Endothelial cell of umbilical vein (primary cell): ENCODE measurements around the gene TAPBPL. TPM values are rescaled to one million over a fixed set of nuclear protein-coding genes. Genes with fewer than 3 reads are reported as not detected.

Source experiments
- BruUV-seq: library from RNA; stranded (reverse); fragments of 400-500 nt; replicated peaks from 2 replicates; lab custom pipeline; 2021; lab: Mats Ljungman, UMichigan
- CTCF ChIA-PET: fragments of 300-600, 350-600 bp; sonication (Branson Sonifier 250); formaldehyde crosslinking; loops from one replicate; lab custom pipeline; 2021; ENCODE audit warnings: antibody characterized with exemption, inconsistent platforms; lab: Charles Lee
- POLR2A ChIA-PET: fragments of 300-600, 350-600 bp; sonication (Branson Sonifier 250); formaldehyde crosslinking; loops from one replicate; lab custom pipeline; 2021; ENCODE audit warnings: antibody characterized with exemption, inconsistent platforms; lab: Charles Lee
- DNase-seq: peaks from one replicate; pipeline ENCODE4 v3.0.0-alpha.2; 2011; ENCODE audit warnings: low read depth, low spot score
- FAIRE-seq: peaks from 2 replicates; lab custom pipeline; 2011; peaks lifted over from hg19 to GRCh38; lab: Jason Lieb, UNC
- H2AFZ ChIP-seq: 2 replicates; pipeline ENCODE4 v1.6.0; 2012; ENCODE audit warnings: low read depth, low read length, control low read depth, inconsistent platforms
- H3K27ac ChIP-seq: 2 replicates; pipeline ENCODE4 v1.5.1; 2011; ENCODE audit warnings: low read depth, mild to moderate bottlenecking, control low read depth, low read length, moderate library complexity; ENCODE audit not compliant: insufficient read depth
- H3K27me3 ChIP-seq, 2 experiments: 2 replicates each; pipeline versions ENCODE4 v1.6.0 to v1.6.1; 2011; ENCODE audit warnings: low read length in 2 of 2, mixed read lengths in 1 of 2; ENCODE audit not compliant: control insufficient read depth in 2 of 2, insufficient read depth in 2 of 2
- H3K36me3 ChIP-seq, 2 experiments: 2 replicates in 1 of 2; 3 replicates in 1 of 2; pipeline ENCODE4 v1.5.1; 2011; ENCODE audit warnings: low read length in 2 of 2, mild to moderate bottlenecking in 1 of 2, moderate library complexity in 1 of 2; ENCODE audit not compliant: control insufficient read depth in 2 of 2, insufficient read depth in 2 of 2; ENCODE audit errors: extremely low read depth in 1 of 2
- H3K4me1 ChIP-seq: 3 replicates; pipeline ENCODE4 v1.5.1; 2011; ENCODE audit warnings: mild to moderate bottlenecking, low read length; ENCODE audit not compliant: control insufficient read depth, insufficient read depth; ENCODE audit errors: extremely low read depth
- H3K4me2 ChIP-seq: 2 replicates; pipeline ENCODE4 v1.6.1; 2011; ENCODE audit warnings: low read length, control low read depth, mixed read lengths; ENCODE audit not compliant: insufficient read depth
- H3K4me3 ChIP-seq, 3 experiments: fragments of 200-600 bp in 1 of 3; sonication (generic), shearing (Covaris generic) in 1 of 3; replicated peaks in 1 of 3; 2 replicates each; pipeline ENCODE4 v1.5.1; 2011 to 2016; ENCODE audit warnings: control low read depth in 3 of 3, low read length in 3 of 3, mild to moderate bottlenecking in 2 of 3, inconsistent platforms in 1 of 3, low read depth in 1 of 3, moderate library complexity in 1 of 3; ENCODE audit not compliant: insufficient read depth in 1 of 3
- H3K79me2 ChIP-seq: 2 replicates; pipeline ENCODE4 v1.6.0; 2012; ENCODE audit warnings: low read length, inconsistent platforms; ENCODE audit not compliant: control insufficient read depth, insufficient read depth
- H3K9ac ChIP-seq: replicated peaks from 2 replicates; pipeline ENCODE3; 2011; ENCODE audit warnings: low read length, control low read depth; ENCODE audit not compliant: insufficient read depth; ENCODE audit errors: extremely low read depth
- H3K9me1 ChIP-seq: replicated peaks from 3 replicates; pipeline ENCODE4 v1.6.0; 2011; ENCODE audit warnings: mild to moderate bottlenecking, low read length; ENCODE audit not compliant: control insufficient read depth, insufficient read depth; ENCODE audit errors: extremely low read depth
- H3K9me3 ChIP-seq: replicated peaks from 2 replicates; pipeline ENCODE4 v1.5.1; 2012; ENCODE audit warnings: low read length, inconsistent platforms; ENCODE audit not compliant: control insufficient read depth, insufficient read depth
- H4K20me1 ChIP-seq: replicated peaks from 2 replicates; pipeline ENCODE3; 2011; ENCODE audit warnings: mild to moderate bottlenecking, low read length; ENCODE audit not compliant: control insufficient read depth, insufficient read depth; ENCODE audit errors: extremely low read depth
- CTCF ChIP-seq, 2 donors: IDR thresholded peaks; 1 replicate in 1 of 2; 2 replicates in 1 of 2; pipeline ENCODE4 v1.5.1; 2011; ENCODE audit warnings: low read length in 2 of 2, mild to moderate bottlenecking in 2 of 2, moderate library complexity in 2 of 2, control low read depth in 1 of 2, inconsistent platforms in 1 of 2, low read depth in 1 of 2; ENCODE audit not compliant: insufficient read depth in 1 of 2; ENCODE audit errors: extremely low read depth in 1 of 2
- EZH2 ChIP-seq: IDR thresholded peaks from 2 replicates; pipeline ENCODE4 v1.6.1; 2012; ENCODE audit warnings: borderline replicate concordance, low read depth, mild to moderate bottlenecking, moderate library complexity, low read length, inconsistent platforms; ENCODE audit not compliant: severe bottlenecking
- FOS ChIP-seq: IDR thresholded peaks from 2 replicates; pipeline ENCODE4 v1.6.1; 2011; ENCODE audit warnings: mild to moderate bottlenecking, low read length, moderate library complexity, borderline replicate concordance; ENCODE audit not compliant: insufficient read depth
- GATA2 ChIP-seq: IDR thresholded peaks from 2 replicates; pipeline ENCODE4 v1.7.0; 2011; ENCODE audit warnings: low read depth, mild to moderate bottlenecking, moderate library complexity, mixed read lengths, low read length; ENCODE audit not compliant: insufficient read length, insufficient read depth
- JUN ChIP-seq: IDR thresholded peaks from 2 replicates; pipeline ENCODE4 v1.6.1; 2011; ENCODE audit warnings: borderline replicate concordance, low read depth; ENCODE audit not compliant: insufficient read length, insufficient read depth
- MAX ChIP-seq: IDR thresholded peaks from 2 replicates; pipeline ENCODE4 v1.6.1; 2011; ENCODE audit not compliant: insufficient read depth, insufficient read length
- MYC ChIP-seq: IDR thresholded peaks from one replicate; pipeline ENCODE4 v1.6.1; 2011; ENCODE audit warnings: mild to moderate bottlenecking, low read depth, low read length
- POLR2A ChIP-seq: IDR thresholded peaks from 2 replicates; pipeline ENCODE4 v1.6.1; 2012; ENCODE audit warnings: low read depth, mild to moderate bottlenecking, control low read depth, low read length
- POLR2AphosphoS5 ChIP-seq: IDR thresholded peaks from 2 replicates; pipeline ENCODE4 v1.6.1; 2012; ENCODE audit warnings: low read depth, mild to moderate bottlenecking, control low read depth, low read length, moderate library complexity; ENCODE audit not compliant: insufficient read depth
- dilution Hi-C: fragments of 300-500 bp; cut with MboI; formaldehyde crosslinking; loops from one replicate; pipeline ENCODE4 v1.15.0; 2019; ENCODE audit warnings: low sequenced_read_pairs; ENCODE audit not compliant: extremely low pct_ligation_motif_present
- intact Hi-C: fragments of 100-400 bp; cut with micrococcal nuclease; formaldehyde crosslinking; loops from one replicate; pipeline ENCODE4 v1.10.0; 2022
- polyA plus RNA-seq, 4 experiments: library from polyadenylated mRNA; depleted of rRNA in 3 of 4; stranded (reverse) in 3 of 4; unstranded in 1 of 4; fragments of >200 nt; gene quantifications; 2 replicates each; pipeline versions ENCODE4 v1.2.1 to v1.2.3, GENCODE V29; 2011 to 2012; ENCODE audit warnings: missing spikeins in 1 of 4
- total RNA-seq: library from RNA; stranded (reverse); gene quantifications from 2 replicates; pipeline ENCODE4 v1.2.3, GENCODE V29; 2021

Gene TAPBPL
- total and polyA plus RNA-seq, 2 donors (not counting 3 experiments of a cell fraction or from before 2014, with no cell fraction given): 11.7 to 28.6 TPM

- H4K20me1 ChIP-seq: no peaks in the 10 kb centered on the region
- no peak overlapping the region for H3K9ac ChIP-seq
- BruUV-seq: no TSS peak
- dilution Hi-C loops: no loop called here
- H3K79me2 ChIP-seq: no peaks in the 10 kb centered on the region
- FAIRE-seq (no peak), DNase-seq (no peak)
- H3K36me3 ChIP-seq: no peaks in the 10 kb centered on the region
- H3K4me3 ChIP-seq: no peak overlapping the region
- H3K27me3 ChIP-seq: peaks cover 1 to 5% of the 10 kb centered on the region in 2 experiments
- intact Hi-C loops: no loop called here
- ChIA-PET POLR2A (no interaction called here), CTCF (no interaction called here)
- no peak overlapping the region for H3K27ac ChIP-seq
- no peaks in the 10 kb centered on the region for H3K9me3 ChIP-seq
- H3K4me1 ChIP-seq: no peaks in the 10 kb centered on the region
- TF ChIP-seq JUN (no peak), POLR2A (no peak), POLR2AphosphoS5 (no peak), FOS (no peak), CTCF (IDR thresholded peaks at IDR 0.05; ENCODE audit: extremely low read depth in 1 of 2, insufficient read depth in 1 of 2, low read depth in 1 of 2, low read length in 2 of 2) (no peak), EZH2 (no peak), MAX (no peak), GATA2 (no peak), MYC (no peak)
- H2AFZ ChIP-seq: no peak overlapping the region
- H3K9me1 ChIP-seq: no peaks in the 10 kb centered on the region
- H3K4me2 ChIP-seq: no peak overlapping the region
These were observed 26.6 kb downstream of the TAPBPL start for GRCh38 chr12:6478416-6478815.
